HCEC 1CT (cell line): ENCODE measurements around the gene TAC3.
"Not testable (repeated sequence)": the region's sequence is repeated elsewhere in the genome, so short reads cannot be mapped to it uniquely, and the experiment has no call there.

Experiments used
- DNase-seq: peaks from one replicate; pipeline ENCODE4 v3.0.0-alpha.2; 2017

TAC3 gene

GRCh38 chr12:57001448-57001906 is 14.9 kb downstream of the TAC3 start:
- peak; percentile 51 for DNase-seq

GRCh38 chr12:57000393-57000792 is 15.9 kb downstream of the TAC3 start:
- DNase-seq: no peak

GRCh38 chr12:56999456-56999855 is 16.9 kb downstream of the TAC3 start:
- DNase-seq: no peak

- no peak for DNase-seq
Measured at GRCh38 chr12:56998981-56999380, 17.3 kb downstream of the TAC3 start.

GRCh38 chr12:56998316-56998715 is 18.0 kb downstream of the TAC3 start:
- no peak for DNase-seq

GRCh38 chr12:56996793-56997545 is 19.4 kb downstream of the TAC3 start:
- no peak for DNase-seq

GRCh38 chr12:56995930-56996496 is 20.3 kb downstream of the TAC3 start:
- no peak for DNase-seq

GRCh38 chr12:56995201-56995929 is 21.0 kb downstream of the TAC3 start:
- no peak for DNase-seq

- DNase-seq: no peak
Measured at GRCh38 chr12:56994231-56994746, 22.0 kb downstream of the TAC3 start.

- DNase-seq: no peak
Measured at GRCh38 chr12:56993346-56993745, 23.0 kb downstream of the TAC3 start.

- no peak for DNase-seq
Measured at GRCh38 chr12:56991319-56992246, 24.7 kb downstream of the TAC3 start.

GRCh38 chr12:56990648-56991318 is 25.5 kb downstream of the TAC3 start:
- no peak for DNase-seq

GRCh38 chr12:56989861-56990610 is 26.3 kb downstream of the TAC3 start:
- no peak for DNase-seq

- no peak for DNase-seq
Measured at GRCh38 chr12:56988207-56988739, 28.1 kb downstream of the TAC3 start.

- peak; percentile 70 for DNase-seq
Measured at GRCh38 chr12:56987551-56988053, 28.7 kb downstream of the TAC3 start.

GRCh38 chr12:56987011-56987410 is 29.3 kb downstream of the TAC3 start:
- no peak for DNase-seq

- DNase-seq: not testable (repeated sequence)
Measured at GRCh38 chr12:56985714-56986113, 30.6 kb downstream of the TAC3 start.

GRCh38 chr12:56983386-56983785 is 32.9 kb downstream of the TAC3 start:
- no peak for DNase-seq

- not testable (repeated sequence) for DNase-seq
Measured at GRCh38 chr12:56982578-56983236, 33.6 kb downstream of the TAC3 start.

- DNase-seq: no peak
Measured at GRCh38 chr12:56980941-56981530, 35.3 kb downstream of the TAC3 start.
